HL-60/S4 treated with phorbol 12-myristate 13-acetate at 8.2 ng/mL for 4 days and 3 days (cell line): ENCODE results near the gene RABEPK.
"Not testable (repeated sequence)": the region's sequence is repeated elsewhere in the genome, so short reads cannot be mapped to it uniquely, and the experiment has no call there.

Source experiments
- in situ Hi-C: fragments of 300-500 bp; cut with MboI; formaldehyde crosslinking; loops from 2 replicates; pipeline ENCODE4 v1.15.0; 2022; ENCODE audit warnings: low sequenced_read_pairs

The RABEPK gene

GRCh38 chr9:125194466-125194865, 5.9 kb upstream of the RABEPK start:
- in situ Hi-C loops, result not testable (repeated sequence)

DNA sequence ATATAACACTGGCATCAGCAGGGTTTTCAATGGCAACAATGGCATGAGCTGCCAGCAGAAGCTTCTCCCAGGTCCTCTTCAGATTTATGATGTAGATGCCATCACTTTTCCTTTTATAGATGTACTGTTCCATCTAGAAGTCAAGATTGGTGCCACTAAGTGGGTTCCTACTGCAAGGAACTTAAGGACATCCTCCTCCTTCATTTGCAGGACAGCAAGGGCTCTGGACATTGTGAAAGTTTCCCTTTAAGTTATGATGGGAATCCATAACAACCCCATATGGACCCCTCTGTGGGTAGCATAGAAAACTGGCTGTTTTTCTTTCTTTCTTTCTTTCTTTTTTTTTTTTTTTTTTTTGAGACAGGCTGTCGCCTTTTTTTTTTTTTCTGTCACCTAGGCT, 4.8 kb upstream of the RABEPK start:
- in situ Hi-C loops, result not testable (repeated sequence)

DNA sequence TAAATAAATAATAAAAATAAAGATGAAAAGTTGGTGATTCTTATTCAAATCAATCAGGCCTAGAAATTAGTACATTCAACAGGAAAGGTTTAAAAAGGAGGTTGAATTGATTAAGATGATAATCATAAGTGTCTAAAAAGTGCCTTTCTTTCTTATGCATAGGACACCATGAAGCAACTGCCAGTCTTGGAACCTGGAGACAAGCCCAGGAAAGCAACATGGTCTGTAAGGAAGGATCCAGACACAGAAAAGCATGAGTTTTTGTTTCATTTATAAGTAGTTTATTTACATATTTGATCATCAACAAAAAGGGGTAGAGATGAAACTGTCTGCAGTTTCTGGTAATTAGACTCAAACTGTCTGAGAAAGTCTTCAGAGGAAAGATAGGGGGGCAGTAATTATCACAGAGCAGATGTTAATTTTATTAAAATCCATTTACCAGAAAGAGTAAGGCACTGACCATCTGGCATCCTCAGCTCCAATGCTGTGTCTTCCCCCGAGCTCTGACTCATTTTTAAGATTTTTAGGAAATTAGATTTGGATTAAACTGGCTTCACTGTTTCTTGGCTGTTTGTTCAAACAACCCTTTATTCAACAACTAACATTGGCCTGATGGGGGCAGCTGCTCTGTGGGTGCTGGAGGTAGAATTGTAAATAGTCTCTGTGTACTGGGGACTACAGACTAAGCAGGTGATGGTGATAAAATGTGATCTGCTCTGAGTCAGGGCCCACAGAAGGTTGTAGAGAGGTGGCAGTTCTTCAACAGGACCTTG, 2.7 kb downstream of the RABEPK start:
- in situ Hi-C loops, result no loop called here

DNA sequence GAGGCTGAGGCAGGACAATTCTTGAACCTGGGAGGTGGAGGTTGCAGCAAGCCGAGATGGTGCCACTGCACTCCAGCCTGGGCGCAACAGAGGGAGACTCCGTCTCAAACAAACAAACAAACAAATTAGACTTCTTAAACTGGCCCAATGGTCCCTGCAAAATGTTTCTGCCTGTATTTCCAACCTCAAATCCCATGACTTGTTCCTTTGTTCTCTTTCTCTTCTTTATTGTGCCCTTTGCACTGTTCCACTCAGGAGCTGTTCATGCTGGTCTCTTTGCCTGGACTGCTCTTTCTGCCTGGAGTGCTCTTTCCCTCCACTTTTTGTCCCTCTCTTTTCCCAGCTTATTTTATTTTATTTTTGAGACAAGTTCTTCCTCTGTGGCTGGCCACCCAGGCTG, 4.1 kb downstream of the RABEPK start:
- in situ Hi-C loops, result no loop called here

- in situ Hi-C loops, result no loop called here
These were observed 13.8 kb downstream of the RABEPK start for GRCh38 chr9:125214186-125214585.

DNA sequence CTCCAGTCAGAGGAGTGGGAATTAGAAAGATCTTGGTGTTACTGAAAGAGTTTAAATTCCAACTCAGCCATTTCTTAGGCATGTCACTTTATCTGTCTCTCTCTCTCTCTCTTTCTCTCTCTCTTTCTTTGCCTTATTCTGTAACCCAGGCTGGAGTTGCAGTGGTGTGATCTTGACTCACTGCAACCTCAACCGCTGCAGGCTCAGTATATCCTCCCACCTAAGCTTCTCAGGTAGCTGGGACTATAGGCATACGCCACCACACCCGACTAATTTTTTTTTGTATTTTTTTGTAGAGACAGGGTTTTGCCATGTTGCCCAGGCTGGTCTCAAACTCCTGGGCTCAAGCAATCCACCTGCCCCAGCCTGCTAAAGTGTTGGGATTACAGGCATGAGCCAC, 18.3 kb downstream of the RABEPK start:
- in situ Hi-C loops, result no loop called here

GRCh38 chr9:125224858-125225257, 24.5 kb downstream of the RABEPK start:
- in situ Hi-C loops, result not testable (repeated sequence)

DNA sequence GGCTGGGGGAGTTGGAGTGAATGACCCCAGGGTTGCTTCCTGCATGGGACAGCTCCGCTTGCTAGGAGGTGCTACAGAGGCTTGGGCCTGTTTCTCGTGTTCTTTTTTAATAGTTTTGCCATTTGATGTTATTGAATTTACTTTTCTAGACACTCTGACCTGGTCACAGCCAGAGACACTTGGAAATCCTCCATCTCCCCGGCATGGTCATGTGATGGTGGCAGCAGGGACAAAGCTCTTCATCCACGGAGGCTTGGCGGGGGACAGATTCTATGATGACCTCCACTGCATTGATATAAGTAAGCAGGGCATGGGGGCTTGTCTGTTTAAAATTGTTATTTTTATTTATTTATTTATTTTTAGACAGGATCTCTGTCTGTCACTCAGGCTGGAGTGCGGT, 27.4 kb downstream of the RABEPK start:
- in situ Hi-C loops, result no loop called here

DNA sequence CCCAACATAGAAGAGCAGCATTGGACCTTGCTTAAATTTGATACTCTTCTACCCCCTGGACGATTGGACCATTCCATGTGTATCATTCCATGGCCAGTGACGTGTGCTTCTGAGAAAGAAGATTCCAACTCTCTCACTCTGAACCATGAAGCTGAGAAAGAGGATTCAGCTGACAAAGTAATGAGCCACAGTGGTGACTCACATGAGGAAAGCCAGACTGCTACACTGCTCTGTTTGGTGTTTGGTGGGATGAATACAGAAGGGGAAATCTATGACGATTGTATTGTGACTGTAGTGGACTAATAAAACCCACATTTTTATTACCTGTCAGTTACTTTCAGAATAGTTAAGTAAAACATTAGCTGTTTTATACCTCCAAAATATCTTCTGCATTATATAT, 33.3 kb downstream of the RABEPK start:
- in situ Hi-C loops, result no loop called here

- in situ Hi-C loops, result not testable (repeated sequence)
These were observed 33.8 kb downstream of the RABEPK start for GRCh38 chr9:125234099-125234498.

- in situ Hi-C loops, result no loop called here
These were observed 35.6 kb downstream of the RABEPK start for GRCh38 chr9:125235804-125236519.

GRCh38 chr9:125236520-125237159, 36.3 kb downstream of the RABEPK start:
- in situ Hi-C loops, result not testable (repeated sequence)

- in situ Hi-C loops, result no loop called here
These were observed 38.0 kb downstream of the RABEPK start for GRCh38 chr9:125238127-125238914.

DNA sequence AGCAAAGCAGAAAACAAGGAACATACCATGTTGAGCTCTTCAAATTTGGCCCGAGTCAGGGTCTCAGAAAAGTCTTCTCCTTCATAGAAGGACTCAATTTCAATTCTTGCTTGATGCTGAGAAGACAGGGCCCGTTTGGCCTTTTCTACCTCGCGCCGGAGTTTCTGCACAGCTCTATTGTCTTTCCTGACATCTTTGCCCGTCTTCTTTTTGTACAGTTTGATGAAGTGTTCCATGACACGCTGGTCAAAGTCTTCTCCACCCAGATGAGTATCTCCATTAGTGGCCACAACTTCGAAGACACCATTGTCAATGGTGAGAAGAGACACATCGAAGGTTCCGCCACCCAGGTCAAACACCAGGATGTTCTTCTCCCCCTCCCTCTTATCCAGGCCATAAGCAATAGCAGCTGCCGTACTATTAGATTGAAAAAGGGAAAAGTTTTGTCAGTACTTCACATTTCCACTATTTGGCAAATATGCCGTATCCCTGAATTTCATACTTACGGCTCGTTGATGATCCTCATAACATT, 38.6 kb downstream of the RABEPK start:
- in situ Hi-C loops, result no loop called here

GRCh38 chr9:125239631-125240597, 39.6 kb downstream of the RABEPK start:
- in situ Hi-C loops, result no loop called here

GRCh38 chr9:125240649-125240999, 40.3 kb downstream of the RABEPK start:
- in situ Hi-C loops, result no loop called here

DNA sequence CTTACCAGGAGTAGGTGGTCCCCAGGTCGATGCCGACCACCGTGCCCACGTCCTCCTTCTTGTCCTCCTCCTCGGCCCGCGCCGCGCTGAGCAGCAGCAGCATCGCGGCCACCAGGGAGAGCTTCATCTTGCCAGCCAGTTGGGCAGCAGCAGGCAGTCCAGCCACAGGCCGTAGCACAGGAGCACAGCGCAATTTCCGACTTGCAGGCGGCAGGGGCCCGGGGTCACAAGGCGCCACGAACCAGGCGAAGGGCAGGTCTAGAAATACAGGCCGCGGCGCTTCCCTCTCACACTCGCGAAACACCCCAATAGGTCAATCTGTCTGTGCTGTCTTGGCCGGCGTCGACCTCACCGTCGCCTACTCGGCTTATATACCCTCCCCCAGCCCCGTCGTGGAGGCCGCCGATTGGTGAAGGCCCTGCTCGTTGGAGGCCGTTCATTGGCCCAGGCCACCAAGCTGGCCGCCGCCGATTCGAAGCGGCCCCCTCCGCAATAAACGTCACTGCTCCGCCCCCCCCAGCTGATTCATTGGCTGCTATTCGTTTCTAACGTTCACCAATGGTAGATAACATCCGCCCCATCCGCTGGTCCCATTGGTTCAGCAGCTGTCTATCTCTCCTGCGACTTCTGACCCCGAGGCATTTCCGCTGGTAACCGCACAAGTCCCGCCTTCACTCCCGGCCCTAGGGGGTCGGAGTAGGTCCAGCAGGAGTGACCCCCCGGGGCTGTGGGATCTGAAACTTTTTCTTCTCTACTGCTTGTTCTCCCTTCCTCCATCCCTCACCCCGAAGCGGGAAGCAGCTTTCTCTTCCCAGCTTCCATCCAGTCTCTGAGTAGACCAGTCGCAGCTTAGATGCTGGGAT, 40.9 kb downstream of the RABEPK start, which contains the start of gene HSPA5:
HSPA5 (minus strand) TSS at position 344 of the 863 bp plus-strand sequence; CDS start at position 127, 217 bp downstream.
- in situ Hi-C loops, result no loop called here

GRCh38 chr9:125241863-125242739, 41.8 kb downstream of the RABEPK start:
- in situ Hi-C loops, result no loop called here
